GM23248 (cell line): ENCODE data around the gene GET3.

Source experiments
- EZH2 ChIP-seq: fragments of 200-600 bp; sonication (generic); IDR thresholded peaks from 2 replicates; pipeline ENCODE4 v1.6.1; 2018; ENCODE audit warnings: antibody characterized with exemption, mild to moderate bottlenecking; ENCODE audit not compliant: insufficient read depth, poor library complexity, severe bottlenecking
- EZH2phosphoT487 ChIP-seq: fragments of 200-600 bp; sonication (generic); IDR thresholded peaks from 2 replicates; pipeline ENCODE4 v1.6.1; 2018; ENCODE audit warnings: antibody characterized with exemption, moderate library complexity, mild to moderate bottlenecking, low read depth; ENCODE audit not compliant: insufficient read depth

- TF ChIP-seq EZH2: no peak
- no peak for TF ChIP-seq EZH2phosphoT487
Observed at GRCh38 chr19:12792853-12793289, 55.6 kb downstream of the GET3 start.
